HG03280 (cell line): Measurements from ENCODE around the gene DNHD1.

Source experiments
- ATAC-seq: cut with Tn5 transposase; IDR thresholded peaks from one replicate; pipeline ENCODE4 v1.9.1; 2021; ENCODE audit warnings: mild to moderate bottlenecking, moderate library complexity; ENCODE audit not compliant: unreplicated experiment

DNHD1 gene

DNA sequence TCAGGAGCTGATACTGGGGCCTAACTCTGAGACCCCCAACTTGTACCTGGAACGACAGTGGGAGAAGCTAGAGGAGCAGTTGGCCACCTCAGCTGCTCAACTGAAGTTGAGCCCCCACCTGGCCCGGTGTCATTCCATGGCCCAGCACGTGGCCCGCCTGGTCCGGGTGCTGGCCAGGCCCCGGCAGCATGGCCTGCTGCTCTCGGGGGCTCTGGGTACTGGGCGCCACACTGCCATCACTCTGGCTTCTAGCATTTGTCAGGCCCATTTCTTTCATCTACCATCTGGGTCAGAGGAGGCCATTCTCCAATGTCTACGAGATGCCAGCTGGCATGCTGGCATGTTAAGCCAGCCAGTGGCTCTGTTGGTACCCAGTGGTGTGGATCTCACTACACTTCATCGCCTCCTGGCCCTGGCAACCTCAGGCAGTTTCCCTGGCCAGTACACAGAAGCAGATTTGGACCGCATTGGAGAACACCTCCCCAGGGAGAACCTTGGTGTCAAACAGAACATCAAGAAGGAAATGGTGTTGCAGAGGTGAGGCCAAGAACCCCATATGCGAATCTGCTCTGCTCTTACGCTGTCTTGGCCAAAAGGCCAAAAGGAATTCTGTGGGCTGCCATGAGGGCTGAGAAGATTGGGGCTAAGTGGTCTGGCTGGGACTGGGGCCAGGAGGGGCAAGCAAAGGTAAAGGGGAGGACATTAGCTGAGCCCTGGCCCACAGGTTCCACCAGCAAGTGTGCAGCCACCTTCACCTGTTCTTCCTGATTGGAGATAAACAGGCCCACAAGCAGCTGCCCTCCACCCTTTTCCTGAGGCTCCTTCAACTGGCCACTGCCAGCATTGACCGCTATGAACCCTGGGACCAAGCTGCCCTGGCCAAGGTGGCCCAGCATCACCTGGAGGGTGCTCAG, 60.9 kb downstream of the DNHD1 start:
- no peak for ATAC-seq

DNA sequence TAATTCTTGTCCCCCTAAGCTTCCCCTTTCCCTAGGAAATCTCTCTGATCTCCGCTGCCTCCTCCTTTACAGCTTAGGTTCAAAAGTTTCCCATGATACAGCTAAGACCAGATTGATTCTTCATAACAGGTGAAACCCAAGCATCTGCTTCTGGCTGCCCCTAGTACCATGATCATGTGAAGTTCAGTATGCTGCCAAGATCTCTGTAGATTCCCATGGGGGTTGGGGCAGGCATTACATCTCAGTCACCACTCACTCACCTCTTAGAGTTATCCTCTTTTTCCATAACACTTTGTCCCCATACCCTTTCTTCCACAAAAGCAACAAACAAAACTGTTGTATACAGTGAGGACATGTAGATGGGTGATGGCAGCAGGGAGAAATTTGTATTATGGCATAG, 62.3 kb downstream of the DNHD1 start:
- ATAC-seq = no peak

DNA sequence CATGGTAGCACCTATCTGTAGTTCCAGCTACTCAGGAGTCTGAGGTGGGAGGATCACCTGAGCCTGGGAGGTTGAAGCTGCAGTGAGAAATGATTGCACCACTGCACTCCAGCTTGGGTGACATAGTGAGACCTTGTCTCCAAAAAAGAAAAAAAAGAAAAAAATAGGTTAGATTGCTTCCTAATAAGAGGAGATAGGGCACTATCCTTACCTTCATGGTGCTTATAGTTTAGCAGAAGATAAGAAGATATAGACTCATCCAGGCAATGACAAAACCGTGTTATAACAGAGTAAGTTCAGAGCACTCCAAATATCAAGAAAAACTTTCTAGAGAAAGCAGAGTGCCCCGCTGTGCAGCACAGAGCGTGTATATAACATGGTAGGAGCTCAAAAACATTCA, 64.2 kb downstream of the DNHD1 start:
- no peak for ATAC-seq

DNA sequence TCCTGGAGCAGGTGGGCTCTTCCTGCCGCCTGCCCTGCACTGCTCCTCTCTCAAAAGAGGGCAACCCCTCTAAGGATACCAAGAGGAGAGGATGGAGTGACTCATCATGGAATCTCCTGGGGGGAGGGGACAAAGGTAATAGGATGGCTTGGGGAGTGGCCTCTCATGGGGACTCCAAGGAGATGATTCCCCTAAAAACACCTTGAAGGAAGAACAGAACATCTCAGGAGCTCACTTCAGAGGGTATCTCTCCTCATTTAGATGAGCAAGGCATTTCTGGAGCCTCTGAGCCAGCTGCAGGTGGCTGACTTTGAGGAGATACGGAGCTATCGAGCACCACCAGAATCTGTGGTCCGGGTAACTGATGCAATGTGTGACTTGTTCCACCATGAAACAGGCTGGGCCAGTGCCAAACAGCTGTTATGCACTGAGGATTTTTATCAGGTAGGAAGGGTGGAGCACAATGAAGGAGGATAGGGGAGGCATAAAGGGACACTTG, 66.1 kb downstream of the DNHD1 start:
- no peak for ATAC-seq

DNA sequence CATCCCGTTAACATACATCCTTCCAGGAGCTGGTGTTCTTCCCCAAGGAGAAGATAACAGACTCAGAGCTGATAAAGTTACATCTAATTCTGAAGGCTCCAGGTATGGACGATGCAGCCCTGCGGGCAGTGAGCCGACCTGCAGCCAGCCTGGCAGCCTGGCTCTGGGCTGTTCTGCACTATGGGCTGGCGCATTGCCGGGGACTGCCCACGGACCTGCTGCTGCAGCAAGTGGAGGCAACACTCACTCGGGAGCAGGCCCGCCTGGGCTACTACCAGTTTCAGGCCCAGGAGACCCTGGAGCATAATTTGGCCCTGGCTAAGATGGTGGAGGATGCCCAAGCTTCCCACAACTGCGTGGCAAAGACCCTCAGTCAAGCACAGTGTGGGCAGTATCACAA, 66.6 kb downstream of the DNHD1 start:
- ATAC-seq = no peak

DNA sequence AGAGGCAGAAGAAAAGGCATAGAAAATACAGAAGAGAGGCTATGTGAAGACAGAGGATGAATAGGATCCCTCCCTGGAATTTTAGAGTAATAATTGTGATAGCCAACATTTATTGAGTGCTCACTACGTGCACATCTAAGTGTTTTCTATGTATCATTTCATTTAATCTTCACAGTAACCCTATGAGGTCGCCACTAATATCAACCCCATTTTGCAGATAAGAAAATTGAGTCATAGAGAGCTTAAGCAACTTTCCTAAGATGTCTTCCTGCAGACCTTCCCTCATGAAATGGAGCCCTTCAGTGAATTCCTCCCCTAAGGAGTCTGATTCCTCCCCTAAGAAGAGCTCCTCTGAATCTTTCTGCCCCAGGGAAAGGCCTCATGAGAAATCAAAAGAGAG, 68.2 kb downstream of the DNHD1 start:
- no peak for ATAC-seq

DNA sequence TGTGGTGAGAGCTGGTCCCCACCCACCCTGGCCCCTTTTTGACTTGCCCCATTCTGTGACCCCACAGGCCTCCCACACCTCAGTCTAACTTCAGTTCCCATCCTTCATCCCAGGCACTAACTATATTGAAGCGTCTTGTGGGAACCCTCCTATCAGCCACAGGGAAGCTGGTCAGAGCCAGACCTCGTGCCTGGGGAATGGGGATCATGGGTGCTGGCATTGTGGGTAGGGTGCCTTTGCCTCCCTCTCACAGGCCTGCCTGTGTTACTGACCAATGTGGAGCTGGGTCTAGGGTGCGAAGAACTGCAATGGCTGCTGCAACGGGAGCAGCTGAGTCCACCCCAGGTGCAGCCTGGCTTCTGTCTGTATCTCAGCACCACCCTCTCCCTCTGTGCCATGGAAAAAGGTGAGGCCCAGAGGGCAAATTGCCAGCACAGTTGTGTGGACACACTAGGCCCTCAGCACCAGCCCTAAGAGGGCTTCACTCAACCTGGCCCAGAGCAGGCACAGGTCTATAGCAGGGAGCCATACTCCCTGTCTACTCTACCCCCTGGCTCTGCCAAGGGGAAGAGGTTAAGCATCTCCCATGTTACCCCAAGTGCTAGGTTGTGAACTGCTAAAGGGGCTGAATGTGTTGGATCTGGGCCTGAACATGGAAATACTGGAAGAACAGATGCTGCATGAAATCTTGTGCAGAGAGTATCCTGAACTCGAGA, 69.1 kb downstream of the DNHD1 start:
- no peak for ATAC-seq

DNA sequence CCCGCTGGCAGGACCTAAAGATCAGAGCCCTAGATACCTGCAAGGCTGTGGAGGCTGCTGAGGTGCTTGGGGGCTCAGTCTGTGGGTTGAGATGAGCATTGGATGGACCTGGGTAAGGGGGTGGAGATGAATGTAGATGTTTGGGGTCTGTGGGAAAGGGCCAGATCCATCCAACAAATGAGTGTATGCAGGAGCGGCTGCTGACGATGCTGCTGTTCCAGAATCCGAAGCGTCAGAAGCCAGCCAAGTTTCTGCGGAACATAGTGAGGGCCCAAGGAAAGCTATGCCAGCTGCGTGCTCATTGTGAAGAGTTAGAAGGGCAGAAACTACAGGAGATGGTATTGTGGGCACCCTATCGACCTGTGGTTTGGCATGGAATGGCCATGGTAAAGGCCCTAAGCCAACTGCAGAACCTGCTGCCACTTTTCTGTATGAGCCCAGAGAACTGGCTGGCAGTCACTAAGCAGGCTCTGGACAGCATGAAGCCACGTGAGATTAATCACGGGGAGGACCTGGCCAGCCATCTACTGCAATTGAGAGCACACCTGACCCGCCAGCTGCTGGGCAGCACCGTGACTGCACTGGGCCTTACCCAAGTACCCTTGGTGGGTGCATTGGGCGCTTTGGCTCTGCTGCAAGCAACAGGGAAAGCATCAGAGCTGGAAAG, 69.8 kb downstream of the DNHD1 start:
- ATAC-seq = no peak

DNA sequence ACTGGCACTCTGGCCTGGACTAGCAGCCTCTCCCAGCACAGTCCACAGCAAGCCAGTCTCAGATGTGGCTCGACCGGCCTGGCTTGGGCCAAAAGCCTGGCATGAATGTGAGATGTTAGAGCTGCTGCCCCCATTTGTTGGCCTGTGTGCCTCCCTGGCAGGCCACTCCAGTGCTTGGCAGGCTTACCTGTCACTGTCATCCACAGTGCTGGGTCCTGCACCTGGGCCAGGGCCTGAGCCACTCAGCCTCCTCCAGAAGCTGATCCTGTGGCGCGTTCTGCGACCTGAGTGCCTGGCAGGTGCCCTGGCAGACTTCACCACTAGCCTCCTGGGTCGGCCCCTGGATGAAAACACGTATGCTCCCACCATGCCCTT, 70.3 kb downstream of the DNHD1 start:
- no peak for ATAC-seq

DNA sequence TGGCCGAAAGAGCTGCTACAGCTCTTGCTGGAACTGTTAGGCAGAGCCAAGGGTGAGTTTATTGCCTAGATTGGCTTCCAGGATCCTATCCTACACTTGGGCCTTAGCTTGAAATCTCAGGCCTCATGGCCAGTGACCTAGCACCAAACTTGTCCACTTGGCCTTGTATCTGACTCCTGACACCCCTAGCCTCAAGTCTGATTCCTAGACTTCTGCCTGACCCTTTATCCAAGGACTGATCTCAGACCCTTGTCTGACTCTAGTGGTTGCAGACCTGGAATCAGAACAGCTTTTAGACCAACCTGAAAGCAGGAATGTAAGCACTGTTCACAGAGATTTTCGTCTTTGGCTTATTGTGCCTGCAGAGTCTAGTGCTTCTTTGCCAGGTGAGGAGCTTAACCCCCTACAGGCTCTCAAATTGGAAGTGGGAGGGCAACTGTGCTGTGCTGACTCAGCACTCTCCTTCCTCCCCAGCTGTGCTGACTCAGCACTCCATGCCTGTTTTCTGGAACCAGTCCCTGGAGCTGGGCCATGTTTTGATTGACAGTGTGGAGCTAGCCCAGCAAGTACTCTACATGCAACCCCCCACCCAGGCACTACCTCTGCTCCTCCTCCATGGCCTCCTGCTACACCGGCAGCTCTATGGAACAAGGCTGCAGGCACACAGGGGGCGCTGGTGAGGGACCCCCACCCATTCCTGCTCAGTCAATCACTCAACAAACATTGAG, 71.3 kb downstream of the DNHD1 start:
- no peak for ATAC-seq

DNA sequence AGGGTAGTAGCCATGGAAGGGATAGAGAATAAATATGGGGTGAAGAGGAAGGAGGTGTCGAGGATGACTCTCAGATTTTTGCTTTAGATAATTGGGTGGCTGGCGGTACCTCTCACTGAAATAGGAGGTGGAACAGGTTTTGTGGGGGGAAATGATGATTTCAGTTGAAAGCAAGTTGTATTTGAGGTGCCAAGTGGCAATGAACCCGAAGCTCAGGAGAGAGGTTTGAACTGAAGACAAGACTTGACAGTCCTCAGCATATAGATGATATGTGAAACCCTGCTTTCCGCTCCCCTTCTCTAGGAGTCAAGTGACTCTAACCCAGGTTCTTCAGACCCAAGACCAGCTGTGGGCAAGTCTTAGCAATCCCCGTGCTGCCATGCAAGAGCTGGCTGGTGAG, 72.6 kb downstream of the DNHD1 start:
- ATAC-seq = no peak

DNA sequence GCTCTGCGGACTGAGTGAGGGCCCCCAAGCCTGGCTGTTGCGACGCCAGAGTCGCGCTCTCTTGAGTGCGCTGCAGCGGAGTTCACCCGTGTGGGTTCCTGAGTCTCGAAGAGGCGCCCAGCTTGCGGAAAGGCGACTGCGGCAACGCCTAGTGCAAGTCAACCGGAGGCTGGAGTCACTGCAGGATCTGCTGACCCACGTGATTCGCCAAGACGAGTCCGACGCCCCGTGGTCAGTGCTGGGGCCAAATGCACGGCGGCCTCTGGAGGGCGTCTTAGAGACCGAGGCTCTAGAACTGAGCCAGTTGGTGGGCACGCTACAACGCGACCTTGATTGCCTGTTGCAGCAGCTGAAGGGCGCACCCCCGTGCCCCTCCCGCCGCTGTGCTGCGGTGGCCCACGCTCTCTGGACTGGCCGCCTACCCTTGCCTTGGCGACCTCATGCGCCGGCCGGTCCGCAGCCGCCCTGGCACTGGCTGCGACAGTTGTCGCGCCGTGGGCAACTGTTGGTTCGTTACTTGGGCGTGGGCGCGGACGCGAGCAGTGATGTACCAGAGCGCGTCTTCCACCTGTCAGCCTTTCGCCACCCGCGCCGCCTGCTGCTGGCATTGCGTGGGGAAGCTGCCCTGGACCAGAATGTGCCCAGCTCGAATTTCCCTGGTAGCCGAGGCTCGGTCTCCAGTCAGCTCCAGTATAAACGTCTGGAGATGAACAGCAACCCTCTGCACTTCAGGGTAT, 73.8 kb downstream of the DNHD1 start:
- ATAC-seq = no peak

DNA sequence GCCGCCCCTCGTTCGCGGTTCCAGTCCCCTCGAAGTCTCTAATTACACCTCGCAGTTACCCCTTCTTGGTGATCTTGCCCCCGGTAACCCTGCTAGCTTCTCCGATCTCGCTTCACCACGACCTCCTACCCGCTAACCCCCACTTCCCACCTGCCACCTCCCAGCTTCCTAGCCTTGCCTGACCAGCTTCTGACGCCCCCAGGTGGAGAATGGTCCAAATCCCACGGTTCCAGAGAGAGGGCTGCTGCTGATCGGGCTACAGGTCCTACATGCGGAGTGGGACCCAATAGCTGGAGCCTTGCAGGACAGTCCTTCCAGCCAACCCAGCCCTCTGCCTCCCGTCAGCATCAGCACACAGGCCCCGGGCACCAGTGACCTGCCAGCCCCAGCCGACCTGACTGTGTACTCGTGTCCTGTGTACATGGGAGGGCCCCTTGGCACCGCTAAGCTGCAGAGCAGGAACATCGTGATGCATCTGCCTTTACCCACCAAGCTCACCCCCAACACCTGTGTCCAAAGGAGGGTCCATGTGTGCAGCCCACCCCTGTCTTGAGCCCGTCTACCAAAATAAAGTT, 74.4 kb downstream of the DNHD1 start:
- no peak for ATAC-seq

DNA sequence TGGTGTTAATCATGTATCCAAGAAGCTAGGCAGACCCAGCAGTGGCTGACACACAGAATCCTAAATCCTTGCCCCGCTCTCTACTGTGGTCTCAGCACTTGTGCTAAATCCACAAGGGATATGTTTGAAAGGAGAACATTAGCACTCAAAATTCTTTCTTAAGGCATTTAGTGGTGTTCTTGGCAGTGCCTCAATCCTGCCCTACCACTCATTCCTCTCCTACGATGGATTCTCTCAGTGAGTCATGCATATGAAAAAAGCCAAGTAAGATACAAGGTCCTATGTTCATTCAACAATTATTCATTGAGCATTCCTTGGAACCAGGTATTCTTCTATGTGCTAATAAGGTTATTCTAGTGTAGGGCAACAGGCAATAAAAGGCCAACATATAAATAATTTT, 75.1 kb downstream of the DNHD1 start:
- no peak for ATAC-seq

DNA sequence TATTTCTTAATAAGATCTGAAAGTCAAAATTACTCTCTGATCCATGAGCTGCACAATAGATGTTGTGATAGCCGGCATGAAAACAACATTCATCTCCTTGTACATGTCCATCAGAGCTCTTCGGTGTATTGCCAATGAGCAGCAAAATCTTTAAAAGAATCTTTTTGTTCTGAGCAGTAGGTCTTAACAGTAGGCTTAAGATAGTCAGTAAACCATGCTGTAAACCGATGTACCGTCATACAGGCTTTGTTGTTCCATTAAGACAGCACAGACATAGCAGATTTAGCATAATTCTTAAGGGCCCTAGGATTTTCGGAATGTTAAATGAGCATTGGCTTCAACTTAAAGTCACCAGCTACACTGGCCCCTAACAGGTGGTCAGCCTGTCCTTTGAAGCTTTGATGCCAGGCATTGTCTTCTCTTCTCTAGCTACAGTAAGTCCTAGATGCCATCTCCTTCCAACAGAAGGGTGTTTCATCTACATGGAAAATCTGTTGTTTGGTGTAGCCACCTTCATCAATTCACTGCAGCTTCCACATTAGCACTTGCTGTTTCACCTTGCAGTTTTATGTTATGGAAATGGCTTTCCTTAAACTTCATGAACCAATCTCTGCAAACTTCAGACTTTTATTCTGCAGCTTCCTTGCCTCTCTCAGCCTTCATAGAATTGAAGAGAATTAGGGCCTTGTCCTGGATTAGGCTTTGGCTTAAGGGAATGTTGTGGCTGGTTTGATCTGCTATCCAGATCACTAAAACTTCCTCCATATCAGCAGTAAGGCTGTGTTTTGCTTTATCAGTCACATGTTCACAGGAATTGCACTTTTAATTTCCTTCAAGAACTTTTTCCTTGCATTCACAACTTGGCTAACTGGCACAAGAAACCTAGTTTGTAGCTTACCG, 78.0 kb downstream of the DNHD1 start:
- ATAC-seq = no peak

DNA sequence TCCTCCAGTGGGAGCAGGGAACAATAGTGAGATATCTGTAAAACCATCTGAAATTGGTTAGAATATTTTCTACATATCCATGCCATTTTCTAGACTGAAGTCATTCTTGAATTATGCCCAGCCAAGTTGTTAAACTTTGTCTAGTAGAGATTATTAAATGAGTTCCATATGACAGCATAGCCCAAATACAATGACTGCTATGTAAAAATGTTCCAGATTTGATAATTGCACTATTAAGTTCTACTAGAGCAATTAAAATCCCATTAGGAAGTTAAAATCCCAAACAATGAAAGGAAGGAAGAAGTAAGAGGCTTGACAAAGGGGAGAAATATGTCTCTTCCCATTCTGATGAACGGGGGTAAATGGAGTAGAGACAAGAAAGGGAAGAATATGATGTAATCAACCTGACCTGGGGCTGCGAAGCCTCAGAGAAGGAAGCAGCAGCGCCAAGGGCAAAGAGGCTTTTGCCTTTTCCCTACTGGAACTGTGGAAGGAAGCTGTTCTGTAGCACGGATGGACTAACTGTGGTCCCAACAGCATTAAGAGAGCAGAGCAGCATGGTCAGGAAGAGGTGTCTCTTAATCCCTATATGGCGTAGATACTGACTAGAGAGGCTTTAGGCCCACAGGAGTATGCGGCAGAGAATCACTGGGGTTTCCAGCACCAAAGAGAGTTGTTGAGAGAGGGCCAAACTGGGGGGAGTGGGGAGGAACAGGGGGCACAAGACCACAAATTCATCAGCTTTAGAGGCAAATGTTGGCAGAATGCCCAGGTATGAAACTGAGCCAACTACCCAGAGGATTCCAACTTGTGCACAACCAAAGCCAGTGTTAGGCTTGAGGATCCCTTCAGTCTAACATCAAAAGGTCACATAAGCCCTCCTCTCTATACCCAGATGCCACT, 79.6 kb downstream of the DNHD1 start:
- no peak for ATAC-seq

DNA sequence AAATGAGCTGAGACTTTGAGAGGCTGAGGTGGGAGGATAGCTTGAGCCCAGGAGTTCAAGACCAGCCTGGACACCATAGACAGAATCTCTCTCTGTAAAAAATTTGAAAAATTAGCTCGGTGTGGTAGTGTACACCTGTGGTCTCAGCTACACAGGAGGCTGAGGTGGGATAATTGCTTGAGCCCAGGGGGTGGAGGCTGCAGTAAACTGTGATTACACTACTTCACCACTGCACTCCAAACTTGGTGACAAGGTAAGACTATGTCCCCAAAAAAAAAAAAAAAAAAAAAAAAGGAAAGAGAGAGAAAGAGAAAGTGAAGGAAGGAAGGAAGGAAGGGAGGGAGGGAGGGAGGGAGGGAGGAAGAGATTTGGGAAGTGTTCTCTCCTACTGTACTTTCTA, 81.1 kb downstream of the DNHD1 start:
- no peak for ATAC-seq

DNA sequence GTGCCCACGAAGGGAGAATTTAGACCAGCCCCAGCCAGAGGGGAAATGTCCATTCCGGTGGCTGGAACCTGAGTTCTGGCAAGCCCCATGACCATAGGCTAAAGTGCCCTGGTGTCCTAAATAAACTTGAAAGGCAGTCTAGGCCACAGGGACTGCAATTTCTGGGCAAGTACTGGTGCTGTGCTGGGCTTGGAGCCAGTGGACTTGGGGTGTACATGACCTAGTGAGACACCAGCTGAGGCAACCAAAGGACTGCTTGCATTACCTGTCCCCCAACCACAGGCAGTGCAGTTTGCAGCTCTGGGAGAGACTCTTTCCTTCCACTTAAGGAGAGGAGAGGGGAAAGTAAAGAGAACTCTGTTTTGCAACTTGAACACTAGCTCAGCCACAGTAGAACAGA, 82.6 kb downstream of the DNHD1 start:
- no peak for ATAC-seq
